ENCODE results near the gene HOXA4. TPM values are rescaled to one million over a fixed set of nuclear protein-coding genes. Genes with fewer than 3 reads are reported as not detected.
A peak's percentile ranks its signal among the peaks of the same experiment; 100 is the strongest.

The HOXA4 gene
- total RNA-seq, 8 experiments from 2014 or later, result 1.1 to 31.6 (median 15.0) TPM

GRCh38 chr7:27147199-27148030 is 16.9 kb upstream of the HOXA4 start, which contains the start of gene HOXA6:
TSS of gene HOXA6 (minus strand) at chr7:27147774. CDS start at chr7:27147749, 25 bp downstream.
- peak within 1 kb of the TSS; percentile 24 to 63 (median 47) for H3K4me3 ChIP-seq
- in situ Hi-C loops (cut with MboI; ENCODE audit: low pct_unique_long_range_greater_than_20kb in 2 of 9, low sequenced_read_pairs in 9 of 9, unreplicated experiment in 9 of 9), result loop anchor here in 2 of 9 experiments (10.0 kb wide), 1 partner anchor 293 kb away; no protein-coding TSS in a partner anchor
- 7 to 91% (median 80%) methylated on average over 3 to 25 of the region's 63 CpGs; no CpG with 5 or more reads in 1 of the 10 experiments for WGBS, 10 experiments

DNA sequence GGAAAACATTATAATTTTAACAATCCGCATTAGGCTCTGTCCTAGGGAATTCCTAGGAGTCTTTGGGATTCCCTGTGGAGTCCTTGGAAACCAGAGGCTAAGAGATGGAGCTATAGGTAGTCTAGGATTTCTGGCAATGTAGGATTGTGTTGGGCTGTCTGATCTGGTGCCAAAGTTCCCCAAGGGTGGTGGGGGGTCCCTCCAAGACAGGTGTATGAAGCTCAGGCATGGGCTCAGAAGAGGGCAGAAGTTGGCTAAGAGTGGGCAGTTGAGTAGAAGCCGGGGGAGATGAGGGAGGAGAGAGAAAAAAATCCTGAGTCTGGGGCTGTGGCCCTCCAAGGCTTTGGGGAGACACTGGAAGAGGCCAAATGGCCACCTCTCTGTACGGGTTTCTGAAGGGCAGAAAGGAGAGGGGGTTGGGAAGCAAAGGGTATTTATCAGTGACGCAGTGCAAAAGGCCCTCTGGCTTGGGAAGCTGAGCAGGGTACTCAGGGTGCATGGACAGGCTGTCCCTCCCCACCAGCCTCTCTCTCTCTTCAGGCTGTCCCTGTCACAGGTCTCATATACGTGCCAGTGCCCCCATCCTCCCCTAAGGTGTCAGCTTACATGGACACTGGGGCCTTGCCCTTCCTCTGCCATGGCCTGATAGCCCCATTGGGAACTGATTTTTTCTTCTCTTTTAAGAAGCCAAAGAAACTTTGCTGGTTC is 16.1 kb upstream of the HOXA4 start:
- H3K4me3 ChIP-seq, result peak overlapping the region in 3 of 5 donors; percentile 46 to 63 (median 47)
- ATAC-seq (replicated peaks in 6 of 8), result no peak
- in situ Hi-C loops (cut with MboI; ENCODE audit: low pct_unique_long_range_greater_than_20kb in 2 of 9, low sequenced_read_pairs in 9 of 9, unreplicated experiment in 9 of 9), result loop anchor here in 2 of 9 experiments (10.0 kb wide), 1 partner anchor 292 kb away; no protein-coding TSS in a partner anchor

More at GRCh38 chr7:27147199-27148030, 16.9 kb upstream of the HOXA4 start, which contains the start of gene HOXA6:
- peaks cover 9 to 38% of the 10 kb centered on the region in 2 donors for H3K4me1 ChIP-seq (replicated peaks in 1 of 2)
- H3K27ac ChIP-seq, result peak within 1 kb of the TSS in 1 of 2 donors; percentile 90
- ATAC-seq (replicated peaks in 6 of 8), result peak in 3 of 8 experiments; percentile 2 to 34 (median 34)

DNA sequence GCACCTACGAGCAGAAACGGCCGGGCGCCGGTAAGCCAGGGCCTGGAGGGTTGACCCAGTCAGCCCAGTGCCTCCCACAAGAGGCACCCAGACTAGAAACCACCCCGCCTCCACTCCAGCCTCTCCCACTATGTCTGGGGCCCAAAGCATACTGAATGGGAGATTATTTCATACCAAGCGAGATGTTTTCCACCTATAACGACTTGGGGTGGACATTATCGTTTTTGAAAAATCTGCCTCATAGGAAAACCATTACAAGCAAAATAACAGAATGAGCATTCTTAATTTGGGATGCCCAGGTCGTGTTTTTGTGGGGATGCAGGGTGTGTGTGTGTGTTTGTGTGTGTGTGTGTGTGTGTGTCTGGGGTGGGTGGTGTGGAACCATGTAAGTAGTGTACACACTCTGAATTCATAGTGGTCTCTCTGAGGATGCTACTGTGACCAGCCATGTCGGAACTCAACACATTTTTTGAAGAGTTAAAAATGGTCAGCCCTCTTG is 15.4 kb upstream of the HOXA4 start:
- no peak for ATAC-seq (replicated peaks in 6 of 8)

More for the DNA sequence above, 16.1 kb upstream of the HOXA4 start:
- WGBS, 10 experiments, result 57 to 78% (median 60%) methylated on average over 1 to 4 of the region's 5 CpGs; no CpG with 5 or more reads in 4 of the 10 experiments
- H3K27ac ChIP-seq, result peak overlapping the region in 1 of 2 donors; percentile 90
- peaks cover 8 to 37% of the 10 kb centered on the region in 2 donors for H3K4me1 ChIP-seq (replicated peaks in 1 of 2)

DNA sequence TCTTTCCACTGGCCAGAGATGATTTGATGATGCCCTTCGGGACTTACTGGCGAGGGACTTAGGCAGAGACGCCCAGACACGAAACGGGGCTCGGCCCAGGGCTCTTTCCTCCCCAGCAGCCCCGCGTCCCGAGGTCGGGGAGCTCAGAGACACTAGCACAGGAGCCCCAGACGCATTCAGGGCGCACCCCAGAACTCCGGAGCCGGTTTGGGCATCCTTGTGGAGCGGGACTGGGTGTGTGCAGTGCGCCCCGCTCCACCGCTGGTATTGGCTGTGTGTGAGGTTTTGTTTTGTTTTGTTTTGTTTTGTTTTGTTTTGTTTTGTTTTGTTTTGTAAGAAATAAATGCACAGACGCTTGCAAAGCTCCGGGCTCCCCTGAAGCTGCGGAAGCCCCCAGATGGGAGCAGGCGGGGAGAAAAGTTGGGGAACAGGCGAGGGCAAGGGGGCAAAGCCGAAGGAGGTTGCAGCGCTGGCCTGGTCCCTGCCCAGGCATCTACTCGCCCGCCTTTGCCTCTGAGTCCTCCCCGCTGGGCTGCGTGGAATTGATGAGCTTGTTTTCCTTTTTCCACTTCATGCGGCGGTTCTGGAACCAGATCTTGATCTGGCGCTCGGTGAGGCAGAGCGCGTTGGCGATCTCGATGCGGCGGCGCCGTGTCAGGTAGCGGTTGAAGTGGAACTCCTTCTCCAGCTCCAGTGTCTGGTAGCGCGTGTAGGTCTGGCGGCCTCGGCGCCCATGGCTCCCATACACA is 14.8 kb upstream of the HOXA4 start:
- ATAC-seq (replicated peaks in 6 of 8), result no peak
- peak overlapping the region; percentile 66 to 90 for H3K27ac ChIP-seq
- H3K4me1 ChIP-seq (replicated peaks in 1 of 2), result peaks cover 5 to 31% of the 10 kb centered on the region in 2 donors
- peak overlapping the region in 3 of 5 donors; percentile 46 to 63 (median 47) for H3K4me3 ChIP-seq
- in situ Hi-C loops (cut with MboI; ENCODE audit: low pct_unique_long_range_greater_than_20kb in 2 of 9, low sequenced_read_pairs in 9 of 9, unreplicated experiment in 9 of 9), result loop anchor here in 2 of 9 experiments (10.0 kb wide), 1 partner anchor 291 kb away; no protein-coding TSS in a partner anchor
- WGBS, 10 experiments, result 10 to 97% (median 79%) methylated on average over 1 to 22 of the region's 47 CpGs; no CpG with 5 or more reads in 4 of the 10 experiments

More for the DNA sequence above, 15.4 kb upstream of the HOXA4 start:
- H3K4me1 ChIP-seq (replicated peaks in 1 of 2), result peaks cover 5 to 34% of the 10 kb centered on the region in 2 donors
- H3K4me3 ChIP-seq, result peak overlapping the region in 3 of 5 donors; percentile 46 to 63 (median 47)
- 40 to 100% (median 79%) methylated on average over 1 to 9 of the region's 11 CpGs; no CpG with 5 or more reads in 2 of the 10 experiments for WGBS, 10 experiments
- in situ Hi-C loops (cut with MboI; ENCODE audit: low pct_unique_long_range_greater_than_20kb in 2 of 9, low sequenced_read_pairs in 9 of 9, unreplicated experiment in 9 of 9), result loop anchor here in 2 of 9 experiments (10.0 kb wide), 1 partner anchor 291 kb away; no protein-coding TSS in a partner anchor
- peak overlapping the region in 1 of 2 donors; percentile 90 for H3K27ac ChIP-seq

- peak overlapping the region; percentile 66 to 90 for H3K27ac ChIP-seq
- 9 to 15% methylated on average over 4 to 6 of the region's 31 CpGs; no CpG with 5 or more reads in 8 of the 10 experiments for WGBS, 10 experiments
- peaks cover 5 to 28% of the 10 kb centered on the region in 2 donors for H3K4me1 ChIP-seq (replicated peaks in 1 of 2)
- peak overlapping the region; percentile 3 to 81 (median 47) for H3K4me3 ChIP-seq
- no peak for ATAC-seq (replicated peaks in 6 of 8)
- in situ Hi-C loops (cut with MboI; ENCODE audit: low pct_unique_long_range_greater_than_20kb in 2 of 9, low sequenced_read_pairs in 9 of 9, unreplicated experiment in 9 of 9), result loop anchor here in 2 of 9 experiments (10.0 kb wide), 1 partner anchor 290 kb away; no protein-coding TSS in a partner anchor
These were observed 14.2 kb upstream of the HOXA4 start for GRCh38 chr7:27144781-27145164.

GRCh38 chr7:27143950-27144780 is 13.6 kb upstream of the HOXA4 start:
- 4 to 96% (median 24%) methylated on average over 1 to 30 of the region's 40 CpGs; no CpG with 5 or more reads in 2 of the 10 experiments for WGBS, 10 experiments
- Histone ChIP-seq H3K27ac (peak overlapping the region; percentile 66 to 90), H3K4me3 (peak overlapping the region; percentile 46 to 81 (median 63)), H3K4me1 (replicated peaks in 1 of 2) (peaks cover 5 to 24% of the 10 kb centered on the region in 2 donors)
- in situ Hi-C loops (cut with MboI; ENCODE audit: low pct_unique_long_range_greater_than_20kb in 2 of 9, low sequenced_read_pairs in 9 of 9, unreplicated experiment in 9 of 9), result loop anchor here in 2 of 9 experiments (10.0 kb wide), 1 partner anchor 289 kb away; no protein-coding TSS in a partner anchor
- no peak for ATAC-seq (replicated peaks in 6 of 8)

GRCh38 chr7:27143023-27143949 is 12.7 kb upstream of the HOXA4 start, which contains the start of gene HOXA5:
TSS of gene HOXA5 (minus strand) at chr7:27143681. CDS start at chr7:27143607, 74 bp downstream.
- Histone ChIP-seq H3K4me1 (replicated peaks in 1 of 2) (peaks cover 5 to 15% of the 10 kb centered on the region in 2 donors), H3K4me3 (peak within 1 kb of the TSS; percentile 46 to 81 (median 63)), H3K27ac (peak within 1 kb of the TSS; percentile 92 to 93)
- peak in 7 of 8 experiments; percentile 36 to 89 (median 81) for ATAC-seq (replicated peaks in 6 of 8)
- 0 to 89% (median 1%) methylated on average over 8 to 32 of the region's 86 CpGs; no CpG with 5 or more reads in 4 of the 10 experiments for WGBS, 10 experiments
- in situ Hi-C loops (cut with MboI; ENCODE audit: low pct_unique_long_range_greater_than_20kb in 2 of 9, low sequenced_read_pairs in 9 of 9, unreplicated experiment in 9 of 9), result loop anchor here in 2 of 9 experiments (10.0 kb wide), 1 partner anchor 288 kb away; no protein-coding TSS in a partner anchor

GRCh38 chr7:27142580-27143022 is 12.0 kb upstream of the HOXA4 start:
- 0 to 100% (median 26%) methylated on average over 2 to 28 of the region's 29 CpGs; no CpG with 5 or more reads in 4 of the 10 experiments for WGBS, 10 experiments
- Histone ChIP-seq H3K27ac (peak overlapping the region; percentile 92 to 93), H3K4me3 (peak overlapping the region; percentile 46 to 81 (median 63)), H3K4me1 (replicated peaks in 1 of 2) (peaks cover 5 to 12% of the 10 kb centered on the region in 2 donors)
- ATAC-seq (replicated peaks in 6 of 8), result peak in 1 of 8 experiments; percentile 8
- in situ Hi-C loops (cut with MboI; ENCODE audit: low pct_unique_long_range_greater_than_20kb in 2 of 9, low sequenced_read_pairs in 9 of 9, unreplicated experiment in 9 of 9), result loop anchor here in 2 of 9 experiments (10.0 kb wide), 1 partner anchor 288 kb away; no protein-coding TSS in a partner anchor

GRCh38 chr7:27141923-27142579 is 11.5 kb upstream of the HOXA4 start:
- in situ Hi-C loops (cut with MboI; ENCODE audit: low pct_unique_long_range_greater_than_20kb in 2 of 9, low sequenced_read_pairs in 9 of 9, unreplicated experiment in 9 of 9), result loop anchor here in 2 of 9 experiments (10.0 kb wide), 1 partner anchor 287 kb away; no protein-coding TSS in a partner anchor
- peaks cover 5 to 12% of the 10 kb centered on the region in 2 donors for H3K4me1 ChIP-seq (replicated peaks in 1 of 2)
- no peak for ATAC-seq (replicated peaks in 6 of 8)
- peak overlapping the region; percentile 46 to 81 (median 63) for H3K4me3 ChIP-seq
- peak overlapping the region; percentile 92 to 93 for H3K27ac ChIP-seq
- 0 to 98% (median 42%) methylated on average over 1 to 18 of the region's 30 CpGs; no CpG with 5 or more reads in 4 of the 10 experiments for WGBS, 10 experiments
